Measurements from ENCODE around the gene TLNRD1.
"Not testable (repeated sequence)": the region's sequence is repeated elsewhere in the genome, so short reads cannot be mapped to it uniquely, and the experiment has no call there.

The TLNRD1 gene

DNA sequence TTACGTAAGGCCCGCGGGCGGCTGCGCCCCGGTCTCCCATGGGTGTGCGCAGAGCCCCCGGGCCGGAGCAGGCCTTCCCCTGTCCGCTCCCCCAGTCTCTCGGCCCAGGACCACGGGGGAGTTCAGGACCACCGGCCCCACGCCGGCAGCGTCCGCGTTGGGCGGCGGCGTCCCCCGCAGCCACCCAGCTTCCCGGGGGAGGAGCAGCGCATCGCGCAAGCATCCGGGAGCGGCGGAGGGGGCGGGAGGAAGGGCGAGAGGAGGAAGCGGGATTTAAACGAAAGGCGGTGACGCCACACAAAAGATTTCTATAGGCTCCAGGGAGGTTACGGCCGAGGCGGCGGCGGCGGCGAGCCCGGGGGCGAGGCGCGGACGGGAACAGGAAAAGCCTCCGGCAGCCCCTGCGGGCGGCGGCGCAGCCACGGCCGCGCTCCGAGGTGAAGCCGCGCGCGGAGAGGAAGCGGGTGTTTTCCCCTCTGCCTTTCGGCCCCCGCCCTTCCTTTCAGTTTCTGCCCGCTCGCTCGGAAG lies at the start of gene TLNRD1:
Gene TLNRD1 (plus strand): TSS at position 300 of the 528 bp plus-strand sequence. CDS start 1,349 bp downstream, outside the sequence.
- TF ChIP-seq, protein P1, sequence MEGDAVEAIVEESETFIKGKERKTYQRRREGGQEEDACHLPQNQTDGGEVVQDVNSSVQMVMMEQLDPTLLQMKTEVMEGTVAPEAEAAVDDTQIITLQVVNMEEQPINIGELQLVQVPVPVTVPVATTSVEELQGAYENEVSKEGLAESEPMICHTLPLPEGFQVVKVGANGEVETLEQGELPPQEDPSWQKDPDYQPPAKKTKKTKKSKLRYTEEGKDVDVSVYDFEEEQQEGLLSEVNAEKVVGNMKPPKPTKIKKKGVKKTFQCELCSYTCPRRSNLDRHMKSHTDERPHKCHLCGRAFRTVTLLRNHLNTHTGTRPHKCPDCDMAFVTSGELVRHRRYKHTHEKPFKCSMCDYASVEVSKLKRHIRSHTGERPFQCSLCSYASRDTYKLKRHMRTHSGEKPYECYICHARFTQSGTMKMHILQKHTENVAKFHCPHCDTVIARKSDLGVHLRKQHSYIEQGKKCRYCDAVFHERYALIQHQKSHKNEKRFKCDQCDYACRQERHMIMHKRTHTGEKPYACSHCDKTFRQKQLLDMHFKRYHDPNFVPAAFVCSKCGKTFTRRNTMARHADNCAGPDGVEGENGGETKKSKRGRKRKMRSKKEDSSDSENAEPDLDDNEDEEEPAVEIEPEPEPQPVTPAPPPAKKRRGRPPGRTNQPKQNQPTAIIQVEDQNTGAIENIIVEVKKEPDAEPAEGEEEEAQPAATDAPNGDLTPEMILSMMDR (IDR thresholded peaks at IDR 0.05; ENCODE audit: low read depth, low read length): no peak
- in situ Hi-C loops (cut with HindIII; ENCODE audit: low sequenced_read_pairs): no loop called here
- H3K4me3 ChIP-seq (ENCODE audit: low read depth, low read length): peak within 1 kb of the TSS; percentile 90
- DNase-seq (ENCODE audit: low read depth, low spot score): peak; percentile 94

DNA sequence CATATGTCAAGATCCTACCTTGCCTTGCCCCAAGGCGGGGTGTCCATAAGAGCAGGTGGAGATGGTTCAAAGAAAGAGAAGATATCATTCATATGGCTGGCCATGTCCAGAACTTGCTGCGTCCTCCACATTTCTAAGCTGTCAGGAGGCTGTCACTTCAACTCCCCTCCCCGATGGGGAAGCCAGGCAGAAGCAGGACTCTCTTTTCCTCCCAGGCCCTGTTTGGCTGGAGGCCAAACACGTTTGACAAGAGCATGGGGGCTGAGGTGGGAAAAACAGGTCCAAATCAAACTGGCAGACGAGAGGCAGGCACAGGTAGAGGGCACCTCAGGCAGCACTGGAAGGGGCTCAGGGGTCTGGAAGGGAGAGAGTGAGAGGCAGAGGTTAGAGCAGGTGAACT lies 48.8 kb upstream of the TLNRD1 start:
- TF ChIP-seq, protein P1 (IDR thresholded peaks at IDR 0.05; ENCODE audit: low read depth, low read length): no peak
- no peak overlapping the region for H3K4me3 ChIP-seq (ENCODE audit: low read depth, low read length)
- DNase-seq (ENCODE audit: low read depth, low spot score): no peak
- in situ Hi-C loops (cut with HindIII; ENCODE audit: low sequenced_read_pairs): no loop called here

DNA sequence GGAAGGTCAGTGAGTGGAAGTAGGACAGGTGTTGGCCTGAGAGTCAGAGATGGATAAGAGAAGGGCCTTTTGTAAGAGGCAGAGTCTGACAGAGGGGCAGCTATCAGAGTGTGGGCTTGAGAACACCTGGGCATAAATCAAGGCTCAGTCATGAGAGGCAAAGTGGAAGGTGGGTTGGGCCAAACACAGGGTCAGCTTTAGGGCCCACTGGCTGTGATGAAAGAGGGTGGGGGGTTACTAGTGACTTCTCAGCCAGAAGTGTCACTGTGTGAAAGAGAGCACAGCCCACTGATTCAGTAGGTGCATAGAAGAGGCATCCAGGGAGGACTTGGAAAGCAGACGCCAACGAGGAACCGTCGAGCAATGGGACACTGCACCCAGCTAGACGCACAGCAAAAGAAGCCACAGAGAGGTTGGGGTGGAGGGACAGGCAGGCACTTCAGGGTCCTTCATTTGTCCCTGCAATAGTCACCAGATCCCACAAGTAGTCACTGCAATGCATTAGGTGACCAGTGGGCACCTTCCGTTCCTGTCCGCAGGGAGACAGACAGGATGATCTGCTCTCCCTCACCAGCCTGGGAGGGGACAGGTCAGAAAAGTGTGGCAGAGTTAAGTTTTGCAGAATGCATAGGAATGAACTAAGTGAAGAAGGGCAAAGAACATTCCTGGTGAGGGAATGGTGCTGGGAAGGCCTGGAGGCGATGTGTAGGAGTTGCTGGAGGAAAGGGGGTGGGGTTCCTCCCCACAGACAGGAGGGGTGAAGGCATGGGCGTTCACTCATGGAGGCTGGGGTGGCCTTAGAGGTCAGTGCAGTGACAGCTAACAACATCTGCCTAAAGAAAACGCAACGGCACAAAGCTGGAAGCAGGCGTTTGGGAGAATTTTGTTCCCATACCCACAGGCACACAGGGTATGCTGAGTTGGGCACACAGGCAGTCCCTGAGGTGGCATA lies 47.4 kb upstream of the TLNRD1 start:
- no peak for DNase-seq (ENCODE audit: low read depth, low spot score)
- TF ChIP-seq, protein P1 (IDR thresholded peaks at IDR 0.05; ENCODE audit: low read depth, low read length): no peak
- in situ Hi-C loops (cut with HindIII; ENCODE audit: low sequenced_read_pairs): no loop called here
- H3K4me3 ChIP-seq (ENCODE audit: low read depth, low read length): no peak overlapping the region

DNA sequence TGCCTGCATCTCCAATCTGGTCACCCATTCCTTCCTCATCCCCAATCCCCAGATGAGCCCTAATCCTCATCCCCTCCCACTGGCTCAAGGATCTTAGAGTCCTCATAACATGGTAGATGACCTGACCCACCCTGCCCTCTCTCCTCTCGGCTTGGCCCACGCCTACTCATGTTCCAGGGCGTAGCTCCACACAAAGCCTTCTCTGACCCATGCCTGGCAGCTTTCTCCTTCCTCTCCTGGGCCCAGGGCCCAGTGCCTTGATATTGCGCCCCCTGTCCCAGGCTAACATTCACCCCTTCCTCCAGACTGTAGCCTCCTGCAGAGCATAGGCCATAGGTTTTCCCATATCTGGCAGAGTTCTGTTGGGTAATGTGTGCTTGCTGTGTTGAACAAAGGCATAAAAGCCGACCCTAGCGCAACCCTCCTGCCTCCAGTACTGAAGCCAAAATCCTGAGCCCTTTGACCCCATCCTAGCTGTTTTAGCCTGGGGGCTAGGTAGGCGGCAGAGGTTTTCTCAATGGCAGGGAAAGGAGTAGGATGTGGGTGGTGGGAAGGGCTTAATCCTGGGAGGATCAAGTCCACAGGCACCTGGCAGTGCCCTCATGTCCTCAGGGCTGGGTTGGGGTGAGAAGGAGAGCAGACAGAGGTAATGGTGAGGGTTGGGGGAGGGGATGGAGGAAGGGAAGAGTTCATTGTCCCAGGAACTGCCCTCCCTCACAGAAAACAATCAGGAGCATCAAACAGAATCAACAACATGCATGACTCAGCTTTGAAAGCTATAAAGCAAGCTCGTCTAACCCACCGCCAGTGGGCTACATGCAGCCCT lies 46.6 kb upstream of the TLNRD1 start:
- H3K4me3 ChIP-seq (ENCODE audit: low read depth, low read length): no peak overlapping the region
- TF ChIP-seq, protein P1 (IDR thresholded peaks at IDR 0.05; ENCODE audit: low read depth, low read length): no peak
- no peak for DNase-seq (ENCODE audit: low read depth, low spot score)
- in situ Hi-C loops (cut with HindIII; ENCODE audit: low sequenced_read_pairs): no loop called here

DNA sequence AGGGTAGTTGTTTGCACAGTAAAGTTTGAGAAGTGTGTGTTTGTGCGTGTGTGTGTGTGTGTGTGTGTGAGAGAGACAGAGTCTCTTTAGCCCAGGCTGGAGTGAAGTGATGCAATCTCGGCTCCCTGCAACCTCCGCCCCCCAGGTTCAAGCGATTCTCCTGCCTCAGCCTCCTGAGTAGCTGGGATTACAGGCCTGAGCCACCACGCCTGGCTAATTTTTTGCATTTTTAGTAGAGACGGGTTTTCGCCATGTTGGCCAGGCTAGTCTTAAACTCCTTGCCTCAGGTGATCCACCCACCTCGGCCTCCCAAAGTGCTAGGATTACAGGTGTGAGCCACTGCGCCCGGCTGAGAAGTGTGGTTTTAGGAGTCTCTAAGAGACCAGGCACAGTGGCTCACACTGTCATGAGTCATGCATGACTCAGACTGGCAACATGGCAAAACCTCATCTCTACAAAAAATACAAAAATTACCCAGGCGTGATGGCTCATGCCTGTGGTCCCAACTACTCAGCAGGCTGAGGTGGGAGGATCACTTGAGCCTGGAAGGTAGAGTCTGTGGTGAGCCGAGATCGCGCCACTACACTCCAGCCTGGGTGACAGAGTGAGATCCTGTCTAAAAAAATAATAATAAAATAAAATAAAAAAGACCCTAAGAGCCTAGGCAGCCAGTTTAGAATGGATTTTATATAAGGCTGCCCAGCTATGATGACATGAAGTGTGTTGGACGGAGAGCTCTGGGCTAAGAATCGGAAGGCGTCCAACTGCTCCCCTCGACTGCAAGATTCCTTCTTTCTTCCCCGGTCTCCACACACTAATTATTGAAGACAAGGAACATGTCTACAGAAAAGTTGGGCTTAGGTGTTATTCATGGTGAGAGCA lies 44.9 kb upstream of the TLNRD1 start:
- in situ Hi-C loops (cut with HindIII; ENCODE audit: low sequenced_read_pairs): not testable (repeated sequence)
- DNase-seq (ENCODE audit: low read depth, low spot score): peak; percentile 94

DNA sequence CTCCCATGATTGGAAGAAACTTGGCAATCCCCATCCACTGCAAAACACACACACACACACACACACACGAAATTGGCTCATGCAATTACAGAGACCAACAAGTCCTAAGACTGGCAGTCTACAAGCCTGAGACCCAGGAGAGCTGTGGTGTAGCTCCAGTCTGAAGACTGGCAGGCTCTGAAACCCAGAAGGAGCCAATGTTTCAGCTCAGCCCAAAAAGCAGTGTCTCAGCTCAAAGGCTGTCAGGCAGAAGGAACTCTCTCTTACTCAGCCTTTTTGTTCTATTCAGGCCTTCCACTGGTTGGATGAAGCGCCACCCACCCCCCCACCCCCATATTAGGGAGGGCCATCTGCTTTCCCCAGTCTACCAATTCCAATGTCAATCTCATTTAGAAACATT lies 43.2 kb upstream of the TLNRD1 start:
- DNase-seq (ENCODE audit: low read depth, low spot score): no peak
- TF ChIP-seq, protein P1 (IDR thresholded peaks at IDR 0.05; ENCODE audit: low read depth, low read length): no peak

More for the DNA sequence above, 44.9 kb upstream of the TLNRD1 start:
- not testable (repeated sequence) for H3K4me3 ChIP-seq (ENCODE audit: low read depth, low read length)

More for the DNA sequence above, 43.2 kb upstream of the TLNRD1 start:
- H3K4me3 ChIP-seq (ENCODE audit: low read depth, low read length): no peak overlapping the region
- in situ Hi-C loops (cut with HindIII; ENCODE audit: low sequenced_read_pairs): no loop called here
